Measurements from ENCODE around the gene CD74. TPM values are rescaled to one million over a fixed set of nuclear protein-coding genes. Genes with fewer than 3 reads are reported as not detected.

CD74 gene
- total and polyA plus RNA-seq, 4 donors, result 1,061 to 2,819 (median 1,720) TPM

DNA sequence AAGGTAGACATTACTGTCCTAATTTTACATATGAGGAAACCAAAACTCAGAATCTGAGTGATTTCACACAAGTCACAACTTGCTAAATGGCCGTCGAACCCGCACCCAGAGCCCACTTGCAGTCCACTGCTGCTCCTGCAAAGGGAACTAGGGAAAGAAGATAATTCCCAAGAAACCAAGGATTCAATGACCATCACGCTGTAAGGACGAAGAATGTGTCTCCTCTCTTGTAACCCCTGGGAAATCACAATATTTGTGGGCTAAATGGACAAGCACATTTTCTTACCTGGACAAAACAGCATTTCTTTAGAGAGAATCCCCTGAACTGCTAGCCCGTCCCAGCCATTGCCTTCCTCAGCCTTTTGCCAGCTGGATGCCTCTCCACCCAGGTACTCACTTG lies 34.5 kb upstream of the CD74 start:
- H3K4me1 ChIP-seq (ENCODE audit: control insufficient read depth in 5 of 5, insufficient read depth in 5 of 5, low read length in 5 of 5), result peaks cover 0 to 13% (median 6%) of the 10 kb centered on the region in 5 donors
- peaks cover 40 to 47% (median 44%) of the 10 kb centered on the region in 4 donors for H3K36me3 ChIP-seq (ENCODE audit: control insufficient read depth in 4 of 4, insufficient read depth in 4 of 4, low read length in 4 of 4)
- DNase-seq (no peak), ATAC-seq (ENCODE audit: insufficient read depth, low FRiP score) (no peak)
- 92% methylated on average over 6 of the region's 6 CpGs for WGBS, 2 donors
- TF ChIP-seq, protein P1, sequence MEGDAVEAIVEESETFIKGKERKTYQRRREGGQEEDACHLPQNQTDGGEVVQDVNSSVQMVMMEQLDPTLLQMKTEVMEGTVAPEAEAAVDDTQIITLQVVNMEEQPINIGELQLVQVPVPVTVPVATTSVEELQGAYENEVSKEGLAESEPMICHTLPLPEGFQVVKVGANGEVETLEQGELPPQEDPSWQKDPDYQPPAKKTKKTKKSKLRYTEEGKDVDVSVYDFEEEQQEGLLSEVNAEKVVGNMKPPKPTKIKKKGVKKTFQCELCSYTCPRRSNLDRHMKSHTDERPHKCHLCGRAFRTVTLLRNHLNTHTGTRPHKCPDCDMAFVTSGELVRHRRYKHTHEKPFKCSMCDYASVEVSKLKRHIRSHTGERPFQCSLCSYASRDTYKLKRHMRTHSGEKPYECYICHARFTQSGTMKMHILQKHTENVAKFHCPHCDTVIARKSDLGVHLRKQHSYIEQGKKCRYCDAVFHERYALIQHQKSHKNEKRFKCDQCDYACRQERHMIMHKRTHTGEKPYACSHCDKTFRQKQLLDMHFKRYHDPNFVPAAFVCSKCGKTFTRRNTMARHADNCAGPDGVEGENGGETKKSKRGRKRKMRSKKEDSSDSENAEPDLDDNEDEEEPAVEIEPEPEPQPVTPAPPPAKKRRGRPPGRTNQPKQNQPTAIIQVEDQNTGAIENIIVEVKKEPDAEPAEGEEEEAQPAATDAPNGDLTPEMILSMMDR (IDR thresholded peaks at IDR 0.05; ENCODE audit: control extremely low read depth, extremely low read depth), result no peak
- no peak overlapping the region for H3K4me3 ChIP-seq
- H3K9ac ChIP-seq (ENCODE audit: insufficient read depth in 1 of 2, low read length in 2 of 2), result peak overlapping the region in 1 of 2 donors; percentile 88
- no peaks in the 10 kb centered on the region for H3K27me3 ChIP-seq (ENCODE audit: control insufficient read depth in 3 of 3, insufficient read depth in 3 of 3, low read length in 2 of 3)
- H3K27ac ChIP-seq (ENCODE audit: low read depth in 1 of 2, low read length in 1 of 2), result no peak overlapping the region
- H3K9me3 ChIP-seq (ENCODE audit: control insufficient read depth in 4 of 4, insufficient read depth in 3 of 4, low read length in 3 of 4), result no peaks in the 10 kb centered on the region

DNA sequence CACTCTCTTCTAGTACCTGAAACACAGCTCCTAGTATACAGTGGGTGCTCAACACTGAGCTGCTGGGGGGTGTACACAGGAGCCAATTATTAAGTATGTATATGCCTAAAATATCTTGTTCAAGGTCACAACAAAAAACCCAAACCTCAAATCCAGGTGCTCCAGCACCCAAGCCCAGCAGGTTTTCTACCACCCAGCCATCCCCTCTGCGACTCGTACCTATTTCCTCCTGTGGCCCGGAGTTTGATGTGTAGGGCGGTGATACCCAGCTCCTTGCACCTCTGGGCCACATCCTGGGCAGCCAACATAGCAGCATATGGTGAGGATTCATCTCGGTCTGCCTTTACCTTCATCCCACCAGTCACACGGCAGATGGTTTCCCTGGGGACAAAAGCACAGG lies 33.9 kb upstream of the CD74 start:
- peaks cover 0 to 13% (median 6%) of the 10 kb centered on the region in 5 donors for H3K4me1 ChIP-seq (ENCODE audit: control insufficient read depth in 5 of 5, insufficient read depth in 5 of 5, low read length in 5 of 5)
- H3K36me3 ChIP-seq (ENCODE audit: control insufficient read depth in 4 of 4, insufficient read depth in 4 of 4, low read length in 4 of 4), result peaks cover 40 to 48% (median 47%) of the 10 kb centered on the region in 4 donors
- H3K9ac ChIP-seq (ENCODE audit: insufficient read depth in 1 of 2, low read length in 2 of 2), result no peak overlapping the region
- H3K9me3 ChIP-seq (ENCODE audit: control insufficient read depth in 4 of 4, insufficient read depth in 3 of 4, low read length in 3 of 4), result no peaks in the 10 kb centered on the region
- H3K27ac ChIP-seq (ENCODE audit: low read depth in 1 of 2, low read length in 1 of 2), result no peak overlapping the region
- no peaks in the 10 kb centered on the region for H3K27me3 ChIP-seq (ENCODE audit: control insufficient read depth in 3 of 3, insufficient read depth in 3 of 3, low read length in 2 of 3)
- 90 to 95% methylated on average over 6 of the region's 6 CpGs for WGBS, 2 donors
- no peak overlapping the region for H3K4me3 ChIP-seq
- no peak for ATAC-seq (ENCODE audit: insufficient read depth, low FRiP score)
- TF ChIP-seq, protein P1 (IDR thresholded peaks at IDR 0.05; ENCODE audit: control extremely low read depth, extremely low read depth), result no peak
- DNase-seq, result no peak

GRCh38 chr5:150446088-150446487 lies 33.4 kb upstream of the CD74 start:
- no peak for DNase-seq
- ATAC-seq (ENCODE audit: insufficient read depth, low FRiP score), result no peak
- TF ChIP-seq, protein P1 (IDR thresholded peaks at IDR 0.05; ENCODE audit: control extremely low read depth, extremely low read depth), result no peak
- Histone ChIP-seq H3K36me3 (ENCODE audit: control insufficient read depth in 4 of 4, insufficient read depth in 4 of 4, low read length in 4 of 4) (peaks cover 40 to 51% (median 48%) of the 10 kb centered on the region in 4 donors), H3K9ac (ENCODE audit: insufficient read depth in 1 of 2, low read length in 2 of 2) (no peak overlapping the region), H3K4me3 (no peak overlapping the region), H3K4me1 (ENCODE audit: control insufficient read depth in 5 of 5, insufficient read depth in 5 of 5, low read length in 5 of 5) (peaks cover 0 to 13% (median 6%) of the 10 kb centered on the region in 5 donors), H3K27me3 (ENCODE audit: control insufficient read depth in 3 of 3, insufficient read depth in 3 of 3, low read length in 2 of 3) (no peaks in the 10 kb centered on the region), H3K9me3 (ENCODE audit: control insufficient read depth in 4 of 4, insufficient read depth in 3 of 4, low read length in 3 of 4) (no peaks in the 10 kb centered on the region), H3K27ac (ENCODE audit: low read depth in 1 of 2, low read length in 1 of 2) (no peak overlapping the region)
- WGBS, 2 donors, result 92 to 98% methylated on average over 2 of the region's 2 CpGs

GRCh38 chr5:150444770-150445169 lies 32.1 kb upstream of the CD74 start:
- Histone ChIP-seq H3K9me3 (ENCODE audit: control insufficient read depth in 4 of 4, insufficient read depth in 3 of 4, low read length in 3 of 4) (no peaks in the 10 kb centered on the region), H3K9ac (ENCODE audit: insufficient read depth in 1 of 2, low read length in 2 of 2) (no peak overlapping the region), H3K4me3 (no peak overlapping the region), H3K27me3 (ENCODE audit: control insufficient read depth in 3 of 3, insufficient read depth in 3 of 3, low read length in 2 of 3) (no peaks in the 10 kb centered on the region), H3K27ac (ENCODE audit: low read depth in 1 of 2, low read length in 1 of 2) (no peak overlapping the region), H3K36me3 (ENCODE audit: control insufficient read depth in 4 of 4, insufficient read depth in 4 of 4, low read length in 4 of 4) (peaks cover 40 to 51% (median 48%) of the 10 kb centered on the region in 4 donors), H3K4me1 (ENCODE audit: control insufficient read depth in 5 of 5, insufficient read depth in 5 of 5, low read length in 5 of 5) (peaks cover 0 to 13% (median 6%) of the 10 kb centered on the region in 5 donors)
- TF ChIP-seq, protein P1 (IDR thresholded peaks at IDR 0.05; ENCODE audit: control extremely low read depth, extremely low read depth), result no peak
- 89 to 92% methylated on average over 9 of the region's 9 CpGs for WGBS, 2 donors
- no peak for ATAC-seq (ENCODE audit: insufficient read depth, low FRiP score)
- DNase-seq, result no peak

All from lung (tissue), 12 donors.